SK-N-MC (cell line): ENCODE measurements around the gene CLEC2A.

ENCODE experiments used
- DNase-seq: peaks from one replicate; pipeline ENCODE4 v3.0.0-alpha.2; 2011; ENCODE audit warnings: low read depth, low spot score
- H3K27ac ChIP-seq: fragments of 200-600 bp; sonication (generic); 2 replicates; pipeline ENCODE4 v1.5.1; 2016; ENCODE audit warnings: mixed run types
- H3K36me3 ChIP-seq: fragments of 200-600 bp; sonication (generic); 2 replicates; pipeline ENCODE4 v1.6.1; 2017; ENCODE audit warnings: antibody characterized with exemption, low read length, mixed read lengths; ENCODE audit not compliant: insufficient read depth
- H3K4me3 ChIP-seq: fragments of 200-600 bp; sonication (generic); 2 replicates; pipeline ENCODE4 v1.5.1; 2016
- H3K9ac ChIP-seq: fragments of 200-600 bp; sonication (generic); 2 replicates; pipeline ENCODE4 v1.8.0; 2017; ENCODE audit warnings: mixed run types, mixed read lengths; ENCODE audit not compliant: insufficient read length
- H3K9me3 ChIP-seq: fragments of 200-600 bp; sonication (generic); 2 replicates; pipeline ENCODE4 v1.6.1; 2017; ENCODE audit warnings: low read depth, mild to moderate bottlenecking, antibody characterized with exemption, low read length, moderate library complexity, mixed read lengths
- EZH2 ChIP-seq: fragments of 200-600 bp; sonication (generic); IDR thresholded peaks from one replicate; pipeline ENCODE4 v1.6.1; 2017; ENCODE audit warnings: antibody characterized with exemption
- FOXP2 ChIP-seq: optimal IDR thresholded peaks from 2 replicates; pipeline ENCODE3; 2011; ENCODE audit warnings: mild to moderate bottlenecking, moderate library complexity; ENCODE audit not compliant: insufficient read depth; ENCODE audit errors: extremely low read length, control extremely low read depth
- POLR2AphosphoS5 ChIP-seq: IDR thresholded peaks from 2 replicates; pipeline ENCODE4 v1.6.1; 2012; ENCODE audit warnings: mild to moderate bottlenecking, low read depth, low read length, borderline replicate concordance

The CLEC2A gene

DNA sequence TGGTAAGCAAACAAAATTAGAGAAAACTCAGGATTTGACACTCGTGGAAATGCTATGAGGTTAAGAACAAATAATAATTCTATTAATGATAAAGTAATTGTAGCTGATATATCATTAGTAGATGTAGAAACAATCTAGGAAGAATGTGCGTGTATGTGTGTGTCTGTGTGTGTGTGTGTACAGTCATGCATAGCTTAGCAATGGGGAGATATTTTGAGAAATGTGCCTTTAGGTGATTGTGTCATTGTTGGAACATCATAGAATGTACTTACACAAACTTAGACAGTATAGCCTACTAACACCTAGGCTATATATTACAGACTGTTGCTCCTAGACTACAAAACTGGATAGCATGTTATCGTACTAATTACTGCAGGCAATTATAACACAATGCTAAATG lies 5.3 kb downstream of the CLEC2A start:
- H3K4me3 ChIP-seq: no peak overlapping the region
- H3K27ac ChIP-seq: no peak overlapping the region
- no peaks in the 10 kb centered on the region for H3K9me3 ChIP-seq
- no peak for TF ChIP-seq POLR2AphosphoS5
- no peak for TF ChIP-seq FOXP2
- no peak for TF ChIP-seq EZH2
- H3K36me3 ChIP-seq: no peaks in the 10 kb centered on the region
- H3K9ac ChIP-seq: no peak overlapping the region
- DNase-seq: no peak

DNA sequence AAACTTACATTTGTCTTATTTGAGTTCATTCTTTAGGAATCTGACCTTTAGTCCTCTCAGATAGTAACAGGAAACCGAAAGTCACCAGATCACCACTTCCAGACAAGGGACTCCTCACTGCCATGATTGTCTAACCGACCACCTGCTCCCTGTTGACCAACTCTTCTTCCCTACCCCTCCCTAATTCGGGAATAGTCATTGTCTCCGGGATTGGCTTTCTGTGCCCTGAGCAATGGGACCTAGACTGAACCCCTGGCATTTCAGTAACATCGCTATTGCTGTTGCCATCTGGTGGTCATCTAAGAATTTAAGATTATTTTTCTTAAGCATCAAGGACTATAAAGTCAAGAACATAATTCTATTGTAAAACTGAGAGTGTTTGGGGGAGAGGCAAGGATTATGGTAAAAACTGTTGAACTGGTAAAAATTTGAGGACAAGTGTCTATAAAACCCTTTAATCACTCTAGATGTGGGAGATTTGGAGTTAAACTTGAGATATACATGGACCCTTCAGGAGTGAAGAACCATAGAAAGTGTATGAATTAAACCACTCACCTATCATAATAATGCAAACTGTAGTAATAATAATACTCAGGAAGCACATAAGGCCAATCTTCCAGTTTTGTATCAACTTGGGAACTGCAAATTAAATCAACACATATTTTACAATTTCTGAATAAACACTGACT lies 6.3 kb downstream of the CLEC2A start:
- DNase-seq: no peak
- Histone ChIP-seq H3K4me3 (no peak overlapping the region), H3K9ac (no peak overlapping the region), H3K9me3 (no peaks in the 10 kb centered on the region), H3K27ac (no peak overlapping the region), H3K36me3 (no peaks in the 10 kb centered on the region)
- TF ChIP-seq POLR2AphosphoS5 (no peak), EZH2 (no peak), FOXP2 (no peak)

- TF ChIP-seq FOXP2 (no peak), POLR2AphosphoS5 (no peak), EZH2 (no peak)
- H3K9me3 ChIP-seq: no peaks in the 10 kb centered on the region
- no peak overlapping the region for H3K9ac ChIP-seq
Measured at GRCh38 chr12:9922429-9922828, 9.7 kb downstream of the CLEC2A start.

GRCh38 chr12:9920451-9920850 lies 11.7 kb downstream of the CLEC2A start:
- Histone ChIP-seq H3K27ac (no peak overlapping the region), H3K4me3 (no peak overlapping the region), H3K9me3 (no peaks in the 10 kb centered on the region), H3K36me3 (no peaks in the 10 kb centered on the region), H3K9ac (no peak overlapping the region)
- TF ChIP-seq FOXP2: no peak
- TF ChIP-seq POLR2AphosphoS5: no peak
- TF ChIP-seq EZH2: no peak
- DNase-seq: no peak

More at GRCh38 chr12:9922429-9922828, 9.7 kb downstream of the CLEC2A start:
- DNase-seq: no peak
- Histone ChIP-seq H3K27ac (no peak overlapping the region), H3K4me3 (no peak overlapping the region), H3K36me3 (no peaks in the 10 kb centered on the region)

DNA sequence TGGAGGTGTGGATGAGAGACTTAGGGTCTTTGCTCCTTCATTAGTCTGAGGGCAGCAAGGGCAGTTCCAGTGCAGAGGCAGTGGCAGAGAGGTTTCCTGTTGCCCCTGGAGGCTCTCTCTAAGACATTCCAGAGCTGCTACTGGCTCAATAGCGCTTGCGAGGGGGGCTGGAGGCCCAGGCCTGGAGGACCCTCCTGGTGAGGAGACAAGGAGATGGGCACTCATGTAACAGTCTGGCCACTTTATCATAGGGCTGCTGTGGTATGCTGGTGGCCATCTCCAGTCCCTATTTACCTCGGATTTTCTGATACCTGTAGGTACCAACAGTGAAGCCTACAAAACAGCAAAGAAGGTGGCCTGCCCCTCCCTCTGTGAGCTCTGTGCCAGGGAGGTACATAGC lies 12.7 kb downstream of the CLEC2A start:
- DNase-seq: no peak
- Histone ChIP-seq H3K27ac (no peak overlapping the region), H3K4me3 (no peak overlapping the region), H3K9ac (no peak overlapping the region), H3K36me3 (no peaks in the 10 kb centered on the region), H3K9me3 (no peaks in the 10 kb centered on the region)
- TF ChIP-seq FOXP2: no peak
- no peak for TF ChIP-seq EZH2
- no peak for TF ChIP-seq POLR2AphosphoS5

GRCh38 chr12:9911708-9912107 lies 20.5 kb downstream of the CLEC2A start:
- TF ChIP-seq FOXP2 (no peak), POLR2AphosphoS5 (no peak), EZH2 (no peak)
- H3K4me3 ChIP-seq: no peak overlapping the region
- H3K9me3 ChIP-seq: peaks cover 11% of the 10 kb centered on the region; the same call in 1 of the 2 replicates
- no peak overlapping the region for H3K9ac ChIP-seq
- H3K36me3 ChIP-seq: no peaks in the 10 kb centered on the region
- DNase-seq: no peak
- H3K27ac ChIP-seq: no peak overlapping the region

- Histone ChIP-seq H3K9ac (no peak overlapping the region), H3K27ac (no peak overlapping the region), H3K4me3 (no peak overlapping the region), H3K36me3 (no peaks in the 10 kb centered on the region), H3K9me3 (peaks cover 11% of the 10 kb centered on the region; the same call in 1 of the 2 replicates)
- TF ChIP-seq EZH2 (no peak), POLR2AphosphoS5 (no peak), FOXP2 (no peak)
- DNase-seq: no peak
Measured at GRCh38 chr12:9910716-9911421, 21.3 kb downstream of the CLEC2A start.

DNA sequence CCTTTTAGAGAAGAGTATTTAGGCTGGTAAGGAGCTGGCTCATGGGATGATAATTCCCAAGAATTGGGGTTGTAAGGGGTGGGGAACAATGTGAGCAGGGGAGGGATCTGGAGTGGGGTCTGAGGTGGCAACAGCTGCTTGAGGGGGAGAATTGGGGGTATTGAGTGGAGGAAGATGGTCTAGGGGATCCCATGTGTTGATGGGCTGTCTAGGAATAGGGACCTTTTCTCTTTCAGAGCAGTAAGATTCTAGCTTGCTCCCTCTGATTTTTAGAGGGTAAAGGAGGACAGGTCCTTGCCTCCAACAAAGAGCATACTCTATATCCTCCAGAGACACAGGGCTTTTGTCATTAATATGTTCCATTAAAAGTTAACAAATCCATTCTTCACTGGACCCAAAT lies 22.4 kb downstream of the CLEC2A start:
- H3K27ac ChIP-seq: no peak overlapping the region
- peaks cover 11% of the 10 kb centered on the region; the same call in 1 of the 2 replicates for H3K9me3 ChIP-seq
- H3K9ac ChIP-seq: no peak overlapping the region
- no peak overlapping the region for H3K4me3 ChIP-seq
- no peak for TF ChIP-seq POLR2AphosphoS5
- no peak for TF ChIP-seq FOXP2
- H3K36me3 ChIP-seq: no peaks in the 10 kb centered on the region
- DNase-seq: no peak

- Histone ChIP-seq H3K27ac (no peak overlapping the region), H3K9me3 (peaks cover 11% of the 10 kb centered on the region; the same call in 1 of the 2 replicates), H3K4me3 (no peak overlapping the region), H3K36me3 (no peaks in the 10 kb centered on the region), H3K9ac (no peak overlapping the region)
- DNase-seq: no peak
- no peak for TF ChIP-seq POLR2AphosphoS5
- no peak for TF ChIP-seq EZH2
- no peak for TF ChIP-seq FOXP2
Measured at GRCh38 chr12:9908350-9908749, 23.8 kb downstream of the CLEC2A start.

- Histone ChIP-seq H3K36me3 (no peaks in the 10 kb centered on the region), H3K9me3 (peaks cover 11% of the 10 kb centered on the region; the same call in 1 of the 2 replicates), H3K4me3 (no peak overlapping the region), H3K27ac (no peak overlapping the region), H3K9ac (no peak overlapping the region)
- TF ChIP-seq EZH2 (no peak), POLR2AphosphoS5 (no peak), FOXP2 (no peak)
- DNase-seq: no peak
Measured at GRCh38 chr12:9907769-9908168, 24.4 kb downstream of the CLEC2A start.
